Uterus (tissue), 4 donors: ENCODE measurements around the gene NOC4L. TPM values are rescaled to one million over a fixed set of nuclear protein-coding genes. Genes with fewer than 3 reads are reported as not detected.

ENCODE experiments used
- DNase-seq, 2 donors: peaks; one replicate each; pipeline ENCODE4 v3.0.0-alpha.2; 2019 to 2020
- H3K27ac ChIP-seq, 2 donors: fragments of 200-600 bp; sonication (generic); 1 replicate in 1 of 2; 2 replicates in 1 of 2; pipeline ENCODE4 v1.5.1; 2016 to 2018
- H3K27me3 ChIP-seq, 2 donors: fragments of 200-600 bp; sonication (generic); one replicate each; pipeline ENCODE4 v1.5.1; 2018 to 2019; ENCODE audit warnings: control low read depth in 1 of 2
- H3K36me3 ChIP-seq, 2 donors: fragments of 200-600 bp; sonication (generic); one replicate each; pipeline ENCODE4 v1.5.1; 2019; ENCODE audit warnings: control low read depth in 1 of 2
- H3K4me1 ChIP-seq, 2 donors: fragments of 200-600 bp; sonication (generic); one replicate each; pipeline ENCODE4 v1.5.1; 2018 to 2019; ENCODE audit warnings: control low read depth in 1 of 2
- H3K4me3 ChIP-seq, 2 donors: fragments of 200-600 bp; sonication (generic); 1 replicate in 1 of 2; 2 replicates in 1 of 2; pipeline ENCODE4 v1.5.1; 2018 to 2019; ENCODE audit warnings: mild to moderate bottlenecking in 1 of 2
- H3K9me3 ChIP-seq, 2 donors: fragments of 200-600 bp; sonication (generic); one replicate each; pipeline ENCODE4 v1.5.1; 2019; ENCODE audit warnings: control low read depth in 1 of 2
- CTCF ChIP-seq, 4 experiments: fragments of 200-600 bp in 2 of 4; fragments of 450-650 bp in 2 of 4; sonication (generic) in 2 of 4; IDR thresholded peaks; one replicate each; pipeline ENCODE4 v1.5.1; 2016 to 2019; ENCODE audit warnings: antibody characterized with exemption in 4 of 4, mild to moderate bottlenecking in 2 of 4, moderate library complexity in 1 of 4
- POLR2A ChIP-seq, 2 donors: fragments of 450-650 bp; IDR thresholded peaks; one replicate each; pipeline ENCODE4 v1.6.1; 2016; ENCODE audit warnings: antibody characterized with exemption in 2 of 2, mild to moderate bottlenecking in 1 of 2, moderate library complexity in 1 of 2
- intact Hi-C: fragments of 100-400 bp; cut with DNase I; formaldehyde crosslinking; loops from one replicate; pipeline ENCODE4 v1.15.1; 2023; ENCODE audit warnings: low total_unique reads
- total RNA-seq, 4 donors: library from RNA; depleted of rRNA in 3 of 4; stranded (reverse); fragments of >200 nt in 3 of 4; gene quantifications; one replicate each; pipeline versions ENCODE4 v1.1.0 to v1.2.4, GENCODE V29; 2014 to 2023
- donor health status: DM: yes; HTN: yes; CAD: no.

The NOC4L gene
- total RNA-seq, 4 donors from 2014 or later, result 9.4 to 15.4 TPM; not detected in 2

- TF ChIP-seq POLR2A (IDR thresholded peaks at IDR 0.05), result no peak
- no peak for TF ChIP-seq CTCF (IDR thresholded peaks at IDR 0.05)
- Histone ChIP-seq H3K27me3 (no peaks in the 10 kb centered on the region), H3K4me3 (no peak overlapping the region), H3K27ac (no peak overlapping the region), H3K4me1 (peaks cover 0 to 20% of the 10 kb centered on the region in 2 donors), H3K9me3 (no peaks in the 10 kb centered on the region), H3K36me3 (no peaks in the 10 kb centered on the region)
- intact Hi-C loops, result no loop called here
- peak in 1 of 2 donors; percentile 11 for DNase-seq
These were observed 3.1 kb upstream of the NOC4L start for GRCh38 chr12:132140918-132141841.

DNA sequence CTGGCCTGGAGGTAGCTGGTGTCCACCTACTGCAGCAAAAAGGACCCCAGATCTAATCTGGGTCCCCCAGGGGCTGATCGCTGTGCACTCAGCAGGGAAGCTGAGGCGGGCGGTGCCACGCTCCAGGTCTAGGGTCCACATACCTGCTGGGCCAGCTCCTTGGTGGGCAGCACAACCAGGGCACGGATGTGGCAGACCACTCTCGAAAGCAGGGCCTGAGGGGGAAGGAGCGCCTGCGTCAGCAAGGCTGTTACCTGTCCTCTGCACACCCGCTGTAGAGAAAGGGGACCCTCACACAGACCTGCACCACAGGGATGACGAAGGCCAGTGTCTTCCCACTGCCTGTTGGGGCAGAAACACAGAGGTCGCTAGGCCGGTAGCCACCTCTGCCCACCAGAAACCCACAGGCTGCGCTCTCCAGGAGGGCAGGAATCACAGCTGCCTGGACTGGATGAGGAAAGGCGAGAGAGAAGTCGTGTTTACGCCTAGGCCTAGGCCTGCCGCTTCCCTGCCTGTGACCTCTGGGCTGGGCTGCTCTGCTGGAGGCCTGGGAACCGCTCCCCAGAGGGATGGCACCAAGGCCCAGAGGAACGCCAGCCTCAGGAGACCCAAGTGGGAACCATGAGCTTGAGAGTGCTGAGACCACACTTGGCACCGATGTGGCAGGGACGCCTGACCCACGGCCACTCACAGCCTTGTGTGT is 2.1 kb upstream of the NOC4L start:
- Histone ChIP-seq H3K27ac (no peak overlapping the region), H3K4me1 (peaks cover 0 to 20% of the 10 kb centered on the region in 2 donors), H3K9me3 (no peaks in the 10 kb centered on the region), H3K27me3 (no peaks in the 10 kb centered on the region), H3K4me3 (no peak overlapping the region), H3K36me3 (no peaks in the 10 kb centered on the region)
- intact Hi-C loops, result no loop called here
- no peak for TF ChIP-seq CTCF (IDR thresholded peaks at IDR 0.05)
- no peak for TF ChIP-seq POLR2A (IDR thresholded peaks at IDR 0.05)
- peak in 1 of 2 donors; percentile 14 for DNase-seq

DNA sequence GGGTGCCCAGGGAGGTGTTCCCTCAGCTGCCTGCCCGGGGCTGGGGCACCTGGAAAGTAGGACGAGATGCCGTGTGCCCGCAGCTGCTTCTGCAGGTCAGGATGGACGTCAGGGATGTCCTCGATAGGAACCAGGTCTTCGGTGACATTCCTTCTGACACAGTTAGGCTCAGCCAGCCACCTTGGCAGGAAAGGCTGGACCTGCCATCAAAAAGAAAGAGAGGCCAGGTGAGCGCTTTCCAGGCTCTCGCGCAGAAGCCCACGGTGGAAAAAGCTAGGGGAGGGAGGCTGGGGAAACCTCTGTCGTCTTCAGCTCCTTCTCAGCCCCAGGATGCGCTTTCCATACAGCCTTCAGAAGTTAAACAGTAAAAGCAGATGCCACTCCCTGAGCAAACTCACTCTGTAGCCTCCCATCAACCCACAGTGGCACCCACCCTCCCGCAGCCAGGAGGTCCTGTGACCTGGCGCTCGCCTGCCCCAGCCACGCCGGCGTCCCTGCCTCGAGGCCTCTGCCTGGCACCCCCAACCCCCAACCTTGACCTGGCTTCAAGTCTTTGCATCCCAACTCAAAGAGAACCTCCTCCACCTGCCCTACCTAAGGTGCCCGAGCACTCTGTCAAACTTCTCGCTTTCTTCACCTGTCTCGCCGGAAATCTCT is 1.4 kb upstream of the NOC4L start:
- no peaks in the 10 kb centered on the region for H3K9me3 ChIP-seq
- no peaks in the 10 kb centered on the region for H3K36me3 ChIP-seq
- no peak overlapping the region for H3K27ac ChIP-seq
- H3K27me3 ChIP-seq, result no peaks in the 10 kb centered on the region
- DNase-seq, result peak in 1 of 2 donors; percentile 11
- H3K4me3 ChIP-seq, result peak overlapping the region; percentile 45 to 90
- no peak for TF ChIP-seq POLR2A (IDR thresholded peaks at IDR 0.05)
- no peak for TF ChIP-seq CTCF (IDR thresholded peaks at IDR 0.05)
- intact Hi-C loops, result no loop called here
- peaks cover 0 to 20% of the 10 kb centered on the region in 2 donors for H3K4me1 ChIP-seq

- H3K9me3 ChIP-seq, result no peaks in the 10 kb centered on the region
- H3K4me3 ChIP-seq, result peak overlapping the region; percentile 45 to 90
- no peaks in the 10 kb centered on the region for H3K27me3 ChIP-seq
- intact Hi-C loops, result no loop called here
- peak in 1 of 2 donors; percentile 11 for DNase-seq
- peaks cover 0 to 20% of the 10 kb centered on the region in 2 donors for H3K4me1 ChIP-seq
- no peaks in the 10 kb centered on the region for H3K36me3 ChIP-seq
- peak overlapping the region; percentile 41 to 95 for H3K27ac ChIP-seq
- no peak for TF ChIP-seq POLR2A (IDR thresholded peaks at IDR 0.05)
- no peak for TF ChIP-seq CTCF (IDR thresholded peaks at IDR 0.05)
These were observed 753 bp upstream of the NOC4L start for GRCh38 chr12:132143336-132144071.
